HEK293 (cell line): ENCODE measurements around the gene SNX6.
A peak's percentile ranks its signal among the peaks of the same experiment; 100 is the strongest.

Source experiments
- CTCF ChIA-PET: fragments of 350-600 bp; formaldehyde crosslinking; extraction: SDS; loops from one replicate; lab custom pipeline; 2021; ENCODE audit warnings: antibody characterized with exemption; lab: Yijun Ruan, JAX
- POLR2A ChIA-PET: fragments of 300-600 bp; formaldehyde crosslinking; extraction: SDS; loops from one replicate; lab custom pipeline; 2020; ENCODE audit warnings: antibody characterized with exemption, inconsistent platforms; lab: Yijun Ruan, JAX
- H3K27ac ChIP-seq: fragments of 200-500 bp; sonication (Bioruptor generic); 2 replicates; pipeline ENCODE4 v1.5.1; 2014; ENCODE audit warnings: low read depth, low read length, control low read depth, inconsistent platforms; ENCODE audit errors: extremely low read depth
- H3K36me3 ChIP-seq, 2 experiments: fragments of 200-500 bp in 1 of 2; sonication (Bioruptor generic) in 1 of 2; 1 replicate in 1 of 2; 2 replicates in 1 of 2; pipeline ENCODE4 v1.5.1; 2014 to 2017; ENCODE audit warnings: inconsistent platforms in 2 of 2, low read length in 2 of 2; ENCODE audit not compliant: control insufficient read depth in 2 of 2, insufficient read depth in 1 of 2
- H3K4me1 ChIP-seq: fragments of 200-500 bp; sonication (Bioruptor generic); 2 replicates; pipeline ENCODE4 v1.5.1; 2014; ENCODE audit warnings: mild to moderate bottlenecking, low read length, inconsistent platforms; ENCODE audit not compliant: control insufficient read depth, insufficient read depth
- H3K4me3 ChIP-seq: 2 replicates; pipeline ENCODE4 v1.5.1; 2011; ENCODE audit warnings: low read depth, mild to moderate bottlenecking, control low read depth, low read length, moderate library complexity
- H3K9me3 ChIP-seq: fragments of 200-500 bp; sonication (Bioruptor generic); 2 replicates; pipeline ENCODE4 v1.5.1; 2014; ENCODE audit warnings: low read depth, low read length, inconsistent platforms; ENCODE audit not compliant: control insufficient read depth, insufficient read depth
- AEBP2 ChIP-seq: fragments of 450-650 bp; formaldehyde crosslinking; IDR thresholded peaks from 2 replicates; pipeline ENCODE4 v1.5.1; 2016; ENCODE audit warnings: missing biosample characterization, missing genetic modification characterization, borderline replicate concordance
- ATF2 ChIP-seq: fragments of 450-650 bp; formaldehyde crosslinking; IDR thresholded peaks from 2 replicates; pipeline ENCODE4 v1.5.1; 2016; ENCODE audit warnings: missing biosample characterization, missing genetic modification characterization, low read depth
- HOXD13 ChIP-seq: sonication (generic); formaldehyde crosslinking; IDR thresholded peaks from 2 replicates; pipeline ENCODE4 v1.8.0; 2022; ENCODE audit warnings: missing genetic modification reagents, borderline replicate concordance
- MYNN ChIP-seq: fragments of 450-650 bp; formaldehyde crosslinking; IDR thresholded peaks from 2 replicates; pipeline ENCODE4 v1.5.1; 2016; ENCODE audit warnings: missing biosample characterization, missing genetic modification characterization, borderline replicate concordance
- REPIN1 ChIP-seq: fragments of 450-650 bp; formaldehyde crosslinking; IDR thresholded peaks from 2 replicates; pipeline ENCODE4 v1.5.1; 2017; ENCODE audit warnings: missing biosample characterization, missing genetic modification characterization, low read depth
- SCRT1 ChIP-seq: fragments of 450-650 bp; formaldehyde crosslinking; IDR thresholded peaks from 2 replicates; pipeline ENCODE4 v1.5.1; 2016; ENCODE audit warnings: missing biosample characterization, missing genetic modification characterization, borderline replicate concordance
- SP7 ChIP-seq: fragments of 450-650 bp; formaldehyde crosslinking; IDR thresholded peaks from 2 replicates; pipeline ENCODE4 v1.5.1; 2016; ENCODE audit warnings: missing biosample characterization, missing genetic modification characterization
- ZNF146 ChIP-seq: fragments of 450-650 bp; formaldehyde crosslinking; IDR thresholded peaks from 2 replicates; pipeline ENCODE4 v1.5.1; 2016; ENCODE audit warnings: missing biosample characterization, missing genetic modification characterization
- ZNF280D ChIP-seq: fragments of 450-650 bp; formaldehyde crosslinking; IDR thresholded peaks from 2 replicates; pipeline ENCODE4 v1.5.1; 2016; ENCODE audit warnings: missing biosample characterization, missing genetic modification characterization
- ZSCAN18 ChIP-seq: fragments of 450-650 bp; formaldehyde crosslinking; IDR thresholded peaks from 2 replicates; pipeline ENCODE4 v1.5.1; 2016; ENCODE audit warnings: missing biosample characterization, missing genetic modification characterization
- TF ChIP-seq, protein P1 (sequence below): fragments of 450-650 bp; formaldehyde crosslinking; IDR thresholded peaks from 2 replicates; pipeline ENCODE4 v1.5.1; 2017; ENCODE audit warnings: missing biosample characterization, missing genetic modification characterization
- TF ChIP-seq, protein P2 (sequence below): fragments of 450-650 bp; formaldehyde crosslinking; IDR thresholded peaks from 2 replicates; pipeline ENCODE4 v1.5.0; 2017; ENCODE audit warnings: missing biosample characterization, missing genetic modification characterization, borderline replicate concordance

SNX6 gene

GRCh38 chr14:34592623-34593022, 37.3 kb downstream of the SNX6 start (continued):
- TF ChIP-seq ZNF280D (tag by site-specific recombination) = no peak

- Histone ChIP-seq H3K9me3 (no peaks in the 10 kb centered on the region), H3K27ac (no peak overlapping the region)
- TF ChIP-seq ZSCAN18 (tag by site-specific recombination) (no peak), ZNF146 (tag by site-specific recombination) (no peak), ATF2 (tag by site-specific recombination) (peak; percentile 68), AEBP2 (tag by site-specific recombination) (no peak), SP7 (tag by site-specific recombination) (peak; percentile 34; the same call in 1 of the 2 replicates), HOXD13 (CRISPR knock-in tag) (no peak), MYNN (tag by site-specific recombination) (no peak)
- TF ChIP-seq, protein P1, sequence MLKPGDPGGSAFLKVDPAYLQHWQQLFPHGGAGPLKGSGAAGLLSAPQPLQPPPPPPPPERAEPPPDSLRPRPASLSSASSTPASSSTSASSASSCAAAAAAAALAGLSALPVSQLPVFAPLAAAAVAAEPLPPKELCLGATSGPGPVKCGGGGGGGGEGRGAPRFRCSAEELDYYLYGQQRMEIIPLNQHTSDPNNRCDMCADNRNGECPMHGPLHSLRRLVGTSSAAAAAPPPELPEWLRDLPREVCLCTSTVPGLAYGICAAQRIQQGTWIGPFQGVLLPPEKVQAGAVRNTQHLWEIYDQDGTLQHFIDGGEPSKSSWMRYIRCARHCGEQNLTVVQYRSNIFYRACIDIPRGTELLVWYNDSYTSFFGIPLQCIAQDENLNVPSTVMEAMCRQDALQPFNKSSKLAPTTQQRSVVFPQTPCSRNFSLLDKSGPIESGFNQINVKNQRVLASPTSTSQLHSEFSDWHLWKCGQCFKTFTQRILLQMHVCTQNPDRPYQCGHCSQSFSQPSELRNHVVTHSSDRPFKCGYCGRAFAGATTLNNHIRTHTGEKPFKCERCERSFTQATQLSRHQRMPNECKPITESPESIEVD (tag by site-specific recombination) = peak; percentile 88
- TF ChIP-seq, all 188 proteins: peak for 3
- Histone ChIP-seq H3K36me3 (peaks cover 51 to 66% of the 10 kb centered on the region in 2 experiments), H3K4me3 (no peak overlapping the region), H3K4me1 (no peaks in the 10 kb centered on the region)
- POLR2A ChIA-PET = no interaction called here
- CTCF ChIA-PET = no interaction called here
Observed at GRCh38 chr14:34583525-34583924, 46.4 kb downstream of the SNX6 start.

- H3K4me3 ChIP-seq = no peak overlapping the region
- H3K36me3 ChIP-seq = peaks cover 52 to 70% of the 10 kb centered on the region in 2 experiments
- CTCF ChIA-PET = no interaction called here
- no peaks in the 10 kb centered on the region for H3K9me3 ChIP-seq
- no peak overlapping the region for H3K27ac ChIP-seq
- TF ChIP-seq SCRT1 (tag by site-specific recombination) (no peak), REPIN1 (tag by site-specific recombination) (no peak), AEBP2 (tag by site-specific recombination) (no peak)
- TF ChIP-seq, protein P2, sequence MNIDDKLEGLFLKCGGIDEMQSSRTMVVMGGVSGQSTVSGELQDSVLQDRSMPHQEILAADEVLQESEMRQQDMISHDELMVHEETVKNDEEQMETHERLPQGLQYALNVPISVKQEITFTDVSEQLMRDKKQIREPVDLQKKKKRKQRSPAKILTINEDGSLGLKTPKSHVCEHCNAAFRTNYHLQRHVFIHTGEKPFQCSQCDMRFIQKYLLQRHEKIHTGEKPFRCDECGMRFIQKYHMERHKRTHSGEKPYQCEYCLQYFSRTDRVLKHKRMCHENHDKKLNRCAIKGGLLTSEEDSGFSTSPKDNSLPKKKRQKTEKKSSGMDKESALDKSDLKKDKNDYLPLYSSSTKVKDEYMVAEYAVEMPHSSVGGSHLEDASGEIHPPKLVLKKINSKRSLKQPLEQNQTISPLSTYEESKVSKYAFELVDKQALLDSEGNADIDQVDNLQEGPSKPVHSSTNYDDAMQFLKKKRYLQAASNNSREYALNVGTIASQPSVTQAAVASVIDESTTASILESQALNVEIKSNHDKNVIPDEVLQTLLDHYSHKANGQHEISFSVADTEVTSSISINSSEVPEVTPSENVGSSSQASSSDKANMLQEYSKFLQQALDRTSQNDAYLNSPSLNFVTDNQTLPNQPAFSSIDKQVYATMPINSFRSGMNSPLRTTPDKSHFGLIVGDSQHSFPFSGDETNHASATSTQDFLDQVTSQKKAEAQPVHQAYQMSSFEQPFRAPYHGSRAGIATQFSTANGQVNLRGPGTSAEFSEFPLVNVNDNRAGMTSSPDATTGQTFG (tag by site-specific recombination) = no peak
- H3K4me1 ChIP-seq = no peaks in the 10 kb centered on the region
- POLR2A ChIA-PET = no interaction called here
Observed at GRCh38 chr14:34582117-34582680, 47.7 kb downstream of the SNX6 start.
